ELR (cell line): ENCODE data around the gene ARHGEF33.

Source experiments
- DNase-seq: peaks from one replicate; pipeline ENCODE4 v3.0.0-alpha.2; 2015; ENCODE audit warnings: low read depth

Gene ARHGEF33

GRCh38 chr2:39017334-39017733, 127.7 kb downstream of the ARHGEF33 start:
- no peak for DNase-seq

GRCh38 chr2:39018638-39019037, 129.0 kb downstream of the ARHGEF33 start:
- no peak for DNase-seq

GRCh38 chr2:39020383-39020782, 130.7 kb downstream of the ARHGEF33 start:
- no peak for DNase-seq

GRCh38 chr2:39022642-39023235, 133.1 kb downstream of the ARHGEF33 start:
- no peak for DNase-seq

- DNase-seq, result no peak
Observed at GRCh38 chr2:39023649-39024048, 134.0 kb downstream of the ARHGEF33 start.

- peak; percentile 66 for DNase-seq
Observed at GRCh38 chr2:39024833-39025232, 135.2 kb downstream of the ARHGEF33 start.
